Stimulated activated CD4-positive, alpha-beta T cell treated with anti-CD3 and anti-CD28 coated beads, TNF-alpha, amount 100 ng/mL, for 48 hours (primary cell): ENCODE measurements around the gene SNRNP200.

Experiments used
- DNase-seq, 3 donors: peaks; one replicate each; pipeline ENCODE4 v3.0.0-alpha.2; 2020; ENCODE audit warnings: low read depth in 3 of 3

The SNRNP200 gene

DNA sequence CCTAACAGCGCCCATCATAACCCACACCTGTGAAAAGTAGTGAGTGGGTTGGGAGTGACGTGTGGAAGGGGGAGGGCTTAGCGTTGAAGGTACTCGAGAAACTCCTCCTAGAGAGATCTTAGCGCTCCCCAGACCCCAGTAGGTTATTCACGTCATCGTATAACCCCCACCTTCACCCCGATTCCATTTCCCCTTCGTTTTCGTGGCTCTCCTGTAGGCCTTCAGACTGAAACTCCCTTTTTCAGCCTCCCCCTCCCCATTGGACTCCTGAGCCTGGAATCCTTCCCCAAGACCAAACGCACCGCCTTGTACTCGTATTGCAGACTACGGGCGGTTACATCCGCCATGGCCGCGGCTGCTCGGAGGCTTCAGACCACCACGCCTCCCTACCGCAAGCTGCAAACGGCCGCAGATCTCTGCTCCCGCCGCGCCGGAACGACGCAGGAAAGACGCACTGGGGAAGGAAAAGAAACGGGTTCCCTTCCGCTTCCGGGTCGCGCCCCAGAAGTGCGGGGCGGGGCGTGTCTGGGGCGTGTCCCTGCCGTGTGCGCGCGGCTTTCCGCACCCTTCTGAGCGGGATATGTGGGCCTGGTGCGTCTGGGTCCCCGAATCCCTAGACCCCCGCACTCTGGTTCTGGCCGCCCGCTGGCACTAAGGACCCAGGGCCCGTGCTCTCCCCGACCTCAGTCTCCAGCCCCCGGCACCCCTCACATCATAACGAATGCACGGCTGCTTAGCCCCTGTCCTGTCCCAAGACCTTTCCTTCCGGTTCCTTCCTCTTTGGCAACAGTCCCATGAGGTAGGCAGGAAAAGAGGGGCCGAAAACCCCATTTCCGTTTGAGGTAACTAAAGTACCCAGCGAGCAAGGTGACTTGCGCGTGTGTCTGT, at the start of gene SNRNP200:
SNRNP200 (minus strand) TSS at position 456 of the 888 bp plus-strand sequence; CDS start at position 347, 109 bp downstream.
- DNase-seq: peak; percentile 87 to 89 (median 88)

DNA sequence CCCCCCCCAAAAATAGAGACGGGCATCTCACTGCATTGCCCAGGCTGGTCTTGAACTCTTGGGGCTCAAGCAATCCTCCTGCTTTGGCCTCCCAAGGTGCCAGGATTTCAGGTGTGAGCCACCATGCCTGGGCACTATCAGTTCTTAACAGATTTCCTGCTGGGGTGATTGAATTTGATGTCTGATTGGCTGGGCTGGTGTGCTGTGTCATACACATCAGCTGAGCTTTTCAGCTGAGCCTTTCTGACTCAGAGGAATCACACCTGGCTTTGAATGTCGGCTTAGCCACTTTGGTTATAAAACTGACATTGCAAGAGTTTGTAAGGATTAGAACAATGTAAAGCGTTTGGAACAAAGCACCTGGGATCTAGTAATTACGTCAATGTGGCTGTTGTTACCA, 49.1 kb upstream of the SNRNP200 start:
- no peak for DNase-seq

DNA sequence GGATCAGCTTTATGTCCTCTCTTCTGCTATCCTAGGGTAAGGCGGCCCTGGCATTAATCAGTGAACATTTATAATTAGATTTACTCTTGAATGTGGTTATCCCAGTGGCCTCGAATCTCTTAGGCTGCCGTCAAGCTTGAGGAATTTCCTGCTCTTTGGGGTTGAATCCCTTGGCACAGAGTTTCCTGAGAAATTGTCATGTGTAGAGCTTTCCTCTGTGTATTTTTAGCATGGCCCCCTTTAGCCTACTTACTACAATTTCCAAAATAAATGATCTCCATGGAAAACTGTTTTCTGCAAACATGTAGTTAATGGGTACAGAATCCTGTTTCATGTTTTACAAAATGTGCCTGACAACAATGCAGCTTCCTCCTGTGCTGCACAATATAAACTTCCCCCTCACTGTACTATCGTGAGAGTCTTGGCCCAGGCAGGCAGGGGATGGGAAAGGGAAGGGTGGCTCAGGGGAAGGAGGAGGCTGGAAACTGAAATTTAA, 48.3 kb upstream of the SNRNP200 start:
- DNase-seq: no peak

DNA sequence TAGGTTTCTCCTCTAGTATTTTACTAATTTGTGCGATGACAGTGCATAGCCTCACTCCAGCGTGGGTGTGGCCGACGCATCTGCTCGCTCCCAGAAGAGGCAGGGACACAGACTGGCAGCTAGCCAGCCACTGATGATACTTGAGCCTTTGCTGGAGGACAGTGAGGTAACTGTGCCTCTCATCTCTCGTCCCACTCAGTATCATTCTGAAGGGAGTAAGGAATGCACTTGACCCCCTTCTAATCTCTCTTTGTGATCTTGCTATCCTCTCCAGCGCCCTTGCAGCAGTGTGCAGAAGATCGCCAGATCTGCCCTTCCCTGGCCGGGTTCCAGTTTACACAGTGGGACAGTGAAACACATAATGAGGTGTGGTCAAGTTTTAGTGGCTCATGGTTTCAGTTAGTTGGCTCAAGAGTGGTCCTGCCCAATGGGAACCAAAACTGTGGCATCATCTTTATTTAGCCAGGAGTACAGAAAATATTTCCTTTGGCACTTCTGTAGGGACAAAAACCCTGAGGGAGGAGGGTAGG, 47.8 kb upstream of the SNRNP200 start:
- no peak for DNase-seq

DNA sequence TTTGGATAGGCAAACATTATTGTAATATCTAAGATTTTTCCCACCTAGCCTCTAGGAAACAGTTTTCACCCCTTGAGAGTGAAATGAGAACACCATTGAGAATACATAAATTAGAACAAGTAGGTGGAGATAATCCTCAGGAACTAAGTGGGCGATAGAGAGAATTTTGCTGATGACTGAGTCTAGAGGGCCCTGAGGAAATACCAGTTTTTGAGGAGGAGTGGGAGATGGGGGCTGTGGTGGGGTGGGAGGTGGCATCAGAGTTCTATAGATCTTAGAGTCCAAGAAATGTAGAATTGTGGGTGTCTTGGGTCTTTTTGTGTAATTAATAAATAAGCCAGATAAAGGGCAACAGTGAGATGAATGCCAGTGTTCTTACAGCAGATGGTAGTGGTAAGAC, 42.0 kb upstream of the SNRNP200 start:
- no peak for DNase-seq

DNA sequence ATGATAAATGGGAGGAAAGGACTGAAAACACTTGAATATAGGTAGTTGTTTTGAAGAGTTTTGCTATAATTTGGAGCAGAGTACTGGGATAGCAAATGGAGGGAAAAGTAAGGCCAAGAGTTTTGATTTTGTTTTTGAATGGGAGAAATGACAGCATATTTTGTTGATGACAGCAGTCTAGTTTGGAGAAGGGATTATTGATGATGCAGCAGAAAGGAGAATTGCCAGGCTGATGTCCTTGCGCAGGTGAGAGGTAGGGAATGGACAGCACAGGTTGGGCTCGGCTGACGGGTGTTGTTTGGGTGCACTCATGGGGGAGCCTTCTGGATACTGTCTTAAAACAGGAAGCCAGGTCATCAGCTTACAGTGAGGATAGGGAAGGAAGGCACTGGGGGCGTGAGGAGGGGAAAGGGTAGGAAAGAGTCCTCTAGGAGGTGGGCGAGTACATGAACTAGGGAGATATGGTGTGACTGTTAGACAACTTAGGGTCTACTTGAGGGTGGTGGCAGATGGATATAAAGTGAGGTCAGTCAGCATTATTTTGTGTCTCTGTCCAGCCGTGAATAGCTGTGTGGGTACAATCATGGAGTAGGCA, 40.6 kb upstream of the SNRNP200 start:
- no peak for DNase-seq

DNA sequence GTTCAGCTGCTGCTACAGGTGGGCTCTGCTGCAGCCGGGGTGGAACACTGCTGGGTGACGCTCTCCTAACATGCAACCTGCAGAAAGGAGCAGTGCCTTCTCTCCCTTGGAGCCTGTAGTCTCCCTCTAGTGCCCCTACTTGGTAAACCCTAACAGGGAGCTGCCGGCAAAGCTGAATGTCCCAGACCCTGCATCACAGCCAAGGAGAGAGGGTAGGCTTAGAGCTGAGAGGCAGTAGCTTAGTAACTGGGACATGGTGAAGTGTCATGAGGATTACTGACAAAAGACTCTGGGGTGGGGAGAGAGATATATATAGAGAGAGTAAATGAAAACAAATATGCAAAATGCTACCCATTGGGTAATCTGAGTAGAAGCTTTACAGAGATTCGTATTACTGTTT, 40.1 kb upstream of the SNRNP200 start:
- DNase-seq: no peak

DNA sequence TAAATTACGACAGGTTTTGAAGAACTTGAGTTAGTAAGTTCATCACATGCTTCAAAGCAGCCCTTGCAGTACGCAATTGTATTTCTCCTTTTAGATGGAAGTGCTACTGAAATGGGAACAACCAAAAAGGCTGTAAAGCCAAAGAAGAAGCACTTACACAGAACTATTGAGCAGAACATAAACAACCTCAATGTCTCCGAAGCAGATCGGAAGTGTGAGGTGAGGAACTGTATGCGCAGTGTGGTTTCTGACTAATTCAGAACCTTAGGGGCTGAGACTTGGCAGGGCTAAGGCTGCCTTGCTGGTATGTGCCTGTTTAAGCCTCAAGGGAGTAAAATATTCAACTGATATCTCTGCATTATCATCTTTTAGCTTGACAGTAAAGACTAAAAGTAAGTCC, 38.7 kb upstream of the SNRNP200 start:
- no peak for DNase-seq

DNA sequence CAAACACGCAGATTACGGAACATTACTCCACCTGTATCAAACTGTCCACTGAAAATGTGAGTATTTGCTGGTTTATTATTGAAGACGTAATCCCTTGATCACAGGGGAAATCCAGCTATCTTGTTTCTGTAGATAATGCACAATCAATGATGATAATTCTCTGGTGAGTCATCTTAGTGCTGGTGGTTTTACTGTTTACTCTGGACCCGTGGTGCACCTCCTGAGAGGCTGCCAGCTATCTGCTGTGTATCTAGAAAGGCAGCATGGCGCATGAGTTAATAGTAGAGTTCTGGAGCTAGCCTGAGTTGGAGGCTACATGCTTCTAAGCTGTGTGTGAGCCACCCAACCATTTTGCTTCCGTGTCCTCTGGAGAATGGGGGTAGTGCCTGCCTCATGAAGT, 36.7 kb upstream of the SNRNP200 start:
- DNase-seq: no peak

DNA sequence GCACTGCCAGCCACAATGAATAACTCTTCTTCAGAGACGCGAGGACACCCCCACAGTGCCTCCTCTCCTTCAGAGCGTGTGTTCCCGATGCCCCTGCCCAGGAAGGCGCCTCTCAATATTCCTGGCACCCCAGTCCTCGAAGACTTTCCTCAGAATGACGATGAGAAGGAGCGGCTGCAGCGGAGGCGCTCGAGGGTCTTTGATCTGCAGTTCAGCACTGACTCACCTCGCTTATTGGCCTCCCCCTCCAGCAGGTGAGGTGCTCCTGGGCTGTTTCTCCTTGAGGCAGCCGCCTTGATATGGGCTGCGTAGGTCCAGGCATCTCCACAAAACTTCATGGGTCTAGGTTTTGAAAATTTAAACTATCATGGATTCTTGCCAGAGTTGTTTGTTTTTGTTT, 36.3 kb upstream of the SNRNP200 start:
- DNase-seq: no peak

DNA sequence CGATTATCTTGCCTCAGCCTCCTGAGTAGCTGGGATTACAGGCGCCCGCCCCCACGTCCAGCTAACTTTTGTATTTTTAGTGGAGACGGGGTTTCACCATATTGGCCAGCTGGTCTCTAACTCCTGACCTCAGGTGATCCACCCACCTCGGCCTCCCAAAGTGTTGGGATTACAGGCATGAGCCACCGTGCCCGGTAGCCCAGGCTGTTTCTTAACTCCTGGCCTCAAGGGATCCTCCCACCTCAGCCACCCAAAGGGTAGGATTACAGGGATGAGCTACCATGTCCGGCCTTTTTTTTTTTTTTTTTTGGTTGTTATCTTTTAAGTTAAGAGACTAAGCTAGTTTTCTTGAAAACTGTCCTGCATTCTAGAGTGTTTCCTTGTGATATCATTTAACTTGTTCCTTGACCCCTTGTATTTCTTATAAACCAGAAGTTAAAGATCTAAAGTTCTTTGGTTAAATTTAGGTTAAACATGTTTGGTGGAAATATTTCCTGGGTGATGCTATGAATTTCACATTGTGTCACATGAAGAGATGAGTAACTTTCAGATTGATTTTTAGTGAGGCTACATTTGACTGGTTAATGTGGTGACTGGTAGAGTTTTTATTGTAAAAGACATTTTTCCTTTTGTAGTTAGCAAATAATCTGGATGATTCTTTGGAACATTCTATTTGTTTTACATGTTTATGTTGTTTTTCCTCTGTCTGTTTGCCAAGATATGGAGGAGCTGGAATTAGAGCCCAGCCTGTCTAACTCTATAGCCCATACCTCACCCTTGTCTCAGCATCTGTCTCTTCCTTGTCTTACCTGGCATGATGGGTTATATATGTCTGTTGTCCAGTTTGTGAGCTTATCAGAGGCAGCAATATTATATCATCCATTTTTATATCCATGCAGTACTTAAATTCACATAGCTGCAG, 35.4 kb upstream of the SNRNP200 start:
- no peak for DNase-seq

DNA sequence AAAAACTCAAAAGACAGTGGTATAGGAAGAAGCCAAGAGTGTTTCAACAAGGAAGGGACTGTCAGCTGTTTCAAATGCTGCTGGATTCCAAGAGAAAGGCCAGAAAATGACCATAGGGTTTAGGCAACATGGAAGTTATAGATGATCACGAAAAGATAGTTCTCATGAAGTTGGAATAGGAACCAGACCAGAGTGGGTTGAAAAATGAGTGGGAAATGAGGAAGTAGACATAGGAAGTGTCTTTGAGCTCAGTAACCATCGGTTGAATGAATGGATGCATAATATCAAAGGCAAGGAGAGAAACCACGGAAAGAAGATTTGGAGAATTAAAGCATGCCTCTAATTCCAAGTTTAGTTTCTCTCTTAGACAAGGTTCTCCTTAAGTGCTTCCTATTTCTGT, 31.5 kb upstream of the SNRNP200 start:
- no peak for DNase-seq

DNA sequence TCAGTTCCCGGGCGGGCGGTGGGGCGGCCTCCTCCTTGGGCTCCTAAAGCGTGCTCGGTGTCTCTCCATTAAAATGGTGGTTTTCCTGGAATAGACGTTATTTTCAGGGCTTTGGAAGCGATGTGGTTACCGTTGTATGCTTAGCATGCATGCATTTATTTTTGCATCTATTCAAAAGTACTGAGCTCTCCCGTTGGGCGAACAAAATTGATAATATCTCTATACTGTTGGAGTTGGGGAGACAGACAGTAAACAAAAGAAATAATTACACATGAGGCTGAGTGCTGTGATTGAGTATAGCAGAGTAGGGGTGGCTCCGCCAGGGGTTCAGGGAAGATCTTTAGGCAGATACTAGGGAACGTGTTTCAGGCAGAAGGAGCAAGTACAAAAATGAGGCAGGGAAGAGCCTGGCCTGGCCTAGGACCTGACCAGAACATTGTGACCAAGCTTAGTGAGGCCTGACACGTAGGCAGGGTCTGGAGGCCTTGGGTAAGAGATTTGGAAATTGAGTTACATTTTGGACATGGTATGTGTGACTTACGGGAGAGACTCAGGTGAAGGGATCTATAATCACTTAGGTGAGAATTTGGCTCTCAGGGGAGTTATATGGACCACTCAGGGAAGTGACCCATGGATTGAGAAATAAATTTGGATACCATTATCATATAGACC, 30.9 kb upstream of the SNRNP200 start:
- DNase-seq: no peak

DNA sequence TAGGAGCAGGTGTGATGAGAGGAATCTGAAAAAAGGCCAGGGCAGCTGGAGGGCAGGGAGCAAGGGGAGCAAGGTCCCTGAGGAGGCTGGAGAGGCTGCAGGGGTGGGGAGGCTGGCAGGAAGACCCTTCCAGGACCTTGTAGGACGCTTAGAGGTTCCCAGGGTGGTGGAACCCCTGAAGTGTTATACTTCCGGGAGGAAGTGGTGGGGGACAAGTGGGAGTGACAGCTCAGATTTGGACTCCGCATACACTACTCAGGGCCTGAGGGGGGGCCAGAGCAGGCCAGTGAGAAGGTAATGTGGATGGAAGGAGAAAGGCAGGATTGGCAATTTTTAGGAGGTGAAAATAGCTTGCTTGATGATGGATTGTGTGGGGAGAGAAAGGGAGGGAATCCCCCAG, 28.4 kb upstream of the SNRNP200 start:
- no peak for DNase-seq

DNA sequence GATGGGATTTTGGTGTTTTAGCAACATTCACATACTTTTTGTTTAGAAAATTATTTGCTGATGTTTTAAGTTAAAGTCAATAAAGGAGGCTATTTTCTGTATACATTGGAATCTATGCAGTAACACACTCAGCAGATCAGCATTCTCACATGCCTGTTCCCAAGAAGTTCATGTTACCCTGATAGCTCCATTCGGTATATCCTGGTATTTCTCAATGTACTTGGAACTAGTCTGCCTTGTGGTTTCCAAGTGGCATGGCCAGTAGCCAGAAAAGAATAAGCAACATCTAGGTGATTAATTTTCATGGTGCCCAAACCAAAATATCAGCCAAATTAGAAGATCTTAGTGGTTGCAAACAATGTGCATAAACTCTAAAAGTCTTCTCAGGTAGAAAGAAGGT, 25.1 kb upstream of the SNRNP200 start:
- DNase-seq: no peak

DNA sequence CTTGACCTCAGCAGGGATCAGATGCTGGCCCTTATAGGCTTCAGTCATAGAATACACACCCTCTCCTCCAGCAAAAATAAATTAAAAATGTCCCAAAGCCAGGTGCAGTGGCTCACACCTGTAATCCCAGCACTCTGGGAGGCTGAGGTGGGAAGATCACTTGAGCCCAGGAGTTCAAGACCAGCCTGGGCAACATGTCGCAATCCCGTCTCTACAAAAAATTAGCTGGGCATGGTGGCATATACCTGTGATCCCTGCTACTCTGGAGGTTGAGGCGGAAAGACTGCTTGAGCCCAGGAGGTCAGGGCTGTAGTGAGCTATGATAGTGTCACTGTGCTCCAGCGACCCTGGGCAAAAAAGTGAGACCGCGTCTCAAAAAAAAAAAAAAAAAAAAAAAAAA, 24.5 kb upstream of the SNRNP200 start:
- no peak for DNase-seq

DNA sequence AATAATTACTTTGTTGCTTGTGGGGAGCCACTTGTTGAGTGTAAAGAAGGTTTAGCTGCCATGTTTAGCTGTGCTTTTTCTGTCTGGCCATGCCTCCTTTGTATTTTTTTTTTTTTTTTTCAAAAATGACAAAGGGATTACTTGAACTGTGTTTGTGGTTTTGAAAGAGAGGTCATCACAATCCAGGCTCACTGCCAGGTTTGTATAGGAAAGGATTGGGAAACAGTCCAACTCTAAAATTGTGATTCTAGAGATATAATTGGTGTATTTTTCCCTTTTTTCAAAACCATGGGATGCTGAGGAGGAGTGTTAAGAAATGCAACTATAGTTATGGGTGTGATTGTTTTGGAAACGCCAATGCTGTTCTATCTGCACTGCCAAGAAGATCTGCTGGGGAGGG, 24.1 kb upstream of the SNRNP200 start:
- DNase-seq: no peak

DNA sequence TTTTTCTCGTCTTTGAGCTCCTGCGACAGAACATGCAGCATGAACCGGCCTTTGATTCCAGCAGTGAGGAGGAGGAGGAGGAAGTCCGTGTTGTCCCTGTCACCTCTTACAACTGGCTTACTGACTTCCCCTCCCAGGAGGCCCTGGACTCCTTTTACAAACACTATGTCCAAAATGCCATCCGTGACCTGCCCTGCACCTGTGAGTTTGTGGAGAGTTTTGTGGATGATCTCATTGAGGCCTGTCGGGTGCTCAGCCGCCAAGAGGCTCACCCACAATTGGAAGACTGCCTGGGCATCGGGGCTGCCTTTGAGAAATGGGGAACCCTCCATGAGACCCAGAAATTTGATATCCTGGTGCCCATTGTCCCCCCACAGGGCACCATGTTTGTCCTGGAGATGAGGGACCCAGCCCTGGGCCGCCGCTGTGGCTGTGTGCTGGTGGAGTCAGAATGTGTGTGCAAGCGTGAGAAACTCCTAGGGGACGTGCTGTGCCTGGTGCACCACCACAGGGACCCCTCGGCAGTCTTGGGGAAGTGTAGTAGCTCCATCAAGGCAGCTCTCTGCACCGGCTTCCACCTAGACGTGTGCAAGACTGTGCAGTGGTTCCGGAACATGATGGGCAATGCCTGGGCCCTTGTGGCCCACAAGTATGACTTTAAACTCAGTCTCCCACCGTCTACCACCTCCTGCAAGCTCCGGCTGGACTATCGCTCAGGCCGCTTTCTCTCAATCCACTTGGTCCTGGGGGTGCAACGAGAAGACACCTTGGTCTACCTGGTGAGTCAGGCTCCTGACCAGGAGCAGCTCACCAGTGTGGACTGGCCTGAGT, 21.9 kb upstream of the SNRNP200 start:
- DNase-seq: no peak

DNA sequence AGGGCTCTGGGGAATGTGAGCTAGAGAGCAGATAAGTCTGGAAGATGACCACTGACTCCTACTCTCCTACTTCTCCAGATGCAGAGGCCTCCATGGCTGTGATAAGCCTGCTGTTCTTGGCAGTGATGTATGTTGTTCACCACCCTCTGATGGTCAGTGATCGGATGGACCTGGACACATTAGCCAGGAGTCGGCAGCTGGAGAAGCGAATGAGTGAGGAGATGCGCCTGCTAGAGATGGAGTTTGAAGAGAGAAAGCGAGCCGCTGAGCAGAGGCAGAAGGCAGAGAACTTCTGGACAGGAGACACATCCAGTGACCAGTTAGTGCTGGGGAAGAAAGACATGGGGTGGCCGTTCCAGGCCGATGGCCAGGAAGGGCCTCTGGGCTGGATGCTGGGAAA, 21.2 kb upstream of the SNRNP200 start:
- no peak for DNase-seq

DNA sequence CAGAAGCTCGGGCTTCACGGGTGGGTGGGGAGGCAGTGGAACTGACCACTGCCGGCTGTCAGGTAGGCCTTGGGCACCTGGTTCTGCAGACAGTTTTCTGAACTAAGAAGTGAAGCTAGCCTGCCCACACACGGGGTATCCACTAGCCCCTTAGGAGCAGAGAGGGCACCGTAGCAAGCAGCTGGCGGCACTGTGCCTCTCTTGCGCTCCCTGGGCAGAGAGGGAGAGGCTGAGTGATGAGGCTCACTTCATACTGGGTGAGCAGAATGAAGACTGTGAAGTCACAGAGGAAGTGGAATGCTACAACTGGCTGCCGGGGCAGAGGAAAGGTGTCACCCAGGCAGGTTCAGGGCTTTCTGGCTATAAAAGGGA, 20.5 kb upstream of the SNRNP200 start:
- DNase-seq: no peak
